GM18867 (cell line): Measurements from ENCODE around the gene ZFYVE9.
"Not testable (repeated sequence)": the region's sequence is repeated elsewhere in the genome, so short reads cannot be mapped to it uniquely, and the experiment has no call there.

ENCODE experiments used
- ATAC-seq: cut with Tn5 transposase; IDR thresholded peaks from one replicate; pipeline ENCODE4 v1.9.1; 2021; ENCODE audit warnings: mild to moderate bottlenecking, moderate library complexity; ENCODE audit not compliant: unreplicated experiment

The ZFYVE9 gene

DNA sequence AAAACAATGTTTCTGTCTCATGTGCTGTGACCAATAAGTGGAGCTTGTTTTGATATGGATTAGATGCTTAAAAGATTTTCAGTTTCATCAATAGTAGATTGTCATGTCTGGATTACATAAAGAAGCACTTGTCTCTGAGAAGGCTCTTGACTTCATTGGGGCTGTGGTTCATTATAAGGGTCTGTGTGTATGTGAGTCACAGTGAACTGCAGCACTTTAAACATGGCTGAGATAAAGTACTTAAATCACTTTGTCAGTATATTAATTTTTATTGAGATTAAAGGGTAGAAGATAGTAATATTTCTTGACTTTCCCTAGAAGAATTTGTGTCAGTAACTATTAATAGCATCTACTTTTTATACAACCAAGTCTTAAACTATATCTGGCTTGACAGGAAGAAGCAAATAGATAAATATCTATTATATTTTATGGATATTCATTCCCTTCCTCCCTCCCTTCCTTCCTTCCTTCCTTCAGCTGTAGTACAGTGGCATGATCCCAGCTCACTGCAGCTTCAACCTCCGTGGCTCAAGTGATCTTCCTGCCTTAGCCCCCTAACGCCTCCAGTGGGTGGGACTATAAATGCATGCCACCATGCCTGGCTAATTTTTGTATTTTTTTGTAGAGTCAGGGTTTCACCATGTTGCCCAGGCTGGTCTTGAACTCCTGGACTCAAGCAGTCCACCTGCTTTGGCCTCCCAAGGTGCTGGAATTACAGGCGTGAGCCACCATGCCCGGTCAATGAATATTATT lies 48.8 kb downstream of the ZFYVE9 start:
- ATAC-seq, result no peak

DNA sequence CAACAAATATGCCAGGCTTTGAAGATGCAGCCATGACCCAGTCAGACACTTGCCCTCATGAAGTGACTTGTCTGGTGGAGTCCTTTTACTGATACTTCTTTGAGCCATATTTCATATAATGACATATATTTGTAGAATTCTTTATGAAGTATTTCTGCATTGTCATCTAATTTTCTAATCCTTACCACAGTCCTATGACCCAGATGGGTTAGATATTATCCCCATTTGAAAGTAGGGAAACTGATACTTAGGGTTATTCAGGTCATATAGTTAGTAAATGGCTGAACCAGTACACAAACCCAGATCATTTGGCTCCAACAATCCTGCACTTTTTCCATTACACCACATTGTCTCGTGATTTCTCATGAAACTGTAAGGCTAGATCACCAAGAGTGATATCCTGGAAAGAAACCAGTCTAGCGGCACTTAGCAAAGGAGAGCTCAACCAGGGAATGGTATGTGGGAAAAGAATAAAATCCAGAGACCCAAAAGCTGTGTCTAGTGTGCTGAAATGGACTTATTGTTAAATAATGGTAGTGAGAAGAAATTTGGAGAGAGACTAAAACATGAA lies 49.6 kb downstream of the ZFYVE9 start:
- ATAC-seq, result no peak

DNA sequence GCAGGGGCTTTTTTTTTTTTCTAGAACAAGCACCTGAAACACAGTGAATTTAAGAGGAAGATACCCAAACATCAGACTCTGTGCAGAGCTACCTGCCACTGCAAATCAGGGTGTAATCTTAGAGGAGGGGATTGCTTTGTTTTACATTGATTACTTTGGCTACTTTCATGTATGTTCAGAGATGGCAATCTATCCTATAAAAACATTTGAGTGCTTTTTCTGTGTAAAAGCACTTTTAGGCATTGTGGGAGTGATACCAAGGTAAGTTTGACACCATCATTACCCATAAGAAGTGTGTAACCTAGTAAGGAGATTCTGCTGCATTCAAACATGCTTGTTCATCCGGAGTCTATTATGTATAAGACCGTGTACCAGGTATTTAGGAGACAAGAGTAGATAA lies 50.1 kb downstream of the ZFYVE9 start:
- no peak for ATAC-seq

GRCh38 chr1:52192436-52192835 lies 50.5 kb downstream of the ZFYVE9 start:
- no peak for ATAC-seq

DNA sequence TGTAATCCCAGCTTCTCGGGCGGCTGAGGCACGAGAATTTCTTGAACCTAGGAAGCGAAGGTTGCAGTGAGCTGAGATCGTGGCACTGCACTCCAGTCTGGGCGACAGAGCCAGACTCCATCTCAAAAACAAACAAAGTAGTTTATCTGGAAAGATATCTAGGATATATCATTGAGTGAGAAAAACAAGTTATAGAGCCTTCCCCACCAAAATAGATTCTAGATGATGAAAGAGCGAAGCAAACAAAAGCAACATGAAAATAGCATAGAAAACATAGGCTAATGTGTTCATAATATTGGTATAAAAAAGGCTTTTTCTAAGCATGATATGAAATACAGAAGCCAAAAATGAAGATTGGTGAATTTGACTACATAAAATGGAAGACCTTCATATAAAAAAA lies 52.1 kb downstream of the ZFYVE9 start:
- ATAC-seq, result no peak

DNA sequence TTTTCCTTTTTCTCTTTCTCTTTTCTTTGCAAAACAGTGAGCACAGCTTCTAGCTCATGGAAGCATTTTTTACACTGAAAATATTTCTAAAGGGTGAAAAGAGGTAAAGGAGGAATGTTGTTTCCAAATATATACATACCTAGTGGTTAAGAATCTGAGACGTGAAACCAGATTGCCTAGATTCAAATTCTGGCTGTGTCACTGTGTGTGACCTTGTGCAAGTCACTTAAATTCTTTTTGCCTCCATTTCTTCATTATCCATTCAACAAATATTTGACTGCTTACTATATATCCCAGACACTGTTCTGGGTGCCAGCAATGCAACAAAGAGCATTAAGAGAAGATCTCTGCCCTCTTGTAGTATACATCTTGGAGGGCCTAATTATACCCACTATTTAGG lies 53.3 kb downstream of the ZFYVE9 start:
- ATAC-seq, result no peak

GRCh38 chr1:52203935-52204625 lies 62.2 kb downstream of the ZFYVE9 start:
- no peak for ATAC-seq

DNA sequence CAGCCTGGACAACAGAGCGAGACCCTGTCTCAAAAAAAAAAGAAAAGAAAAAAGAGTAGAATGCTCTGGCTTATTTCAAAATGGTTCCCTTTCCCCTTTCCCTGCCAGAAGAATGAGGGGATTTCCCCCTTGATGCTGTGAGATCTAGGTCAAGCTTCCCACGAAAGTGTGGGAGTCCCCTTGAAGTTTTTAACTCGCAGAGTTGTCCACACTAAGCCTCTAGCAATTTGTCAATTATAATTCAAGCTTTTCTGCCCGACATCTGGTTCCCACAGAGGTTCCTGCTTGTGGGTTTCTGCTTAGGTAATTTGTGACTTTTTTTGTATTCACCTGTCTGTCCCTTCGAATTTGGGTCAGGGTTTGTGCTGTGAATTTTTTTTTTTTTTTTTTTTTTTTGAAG lies 62.8 kb downstream of the ZFYVE9 start:
- no peak for ATAC-seq

DNA sequence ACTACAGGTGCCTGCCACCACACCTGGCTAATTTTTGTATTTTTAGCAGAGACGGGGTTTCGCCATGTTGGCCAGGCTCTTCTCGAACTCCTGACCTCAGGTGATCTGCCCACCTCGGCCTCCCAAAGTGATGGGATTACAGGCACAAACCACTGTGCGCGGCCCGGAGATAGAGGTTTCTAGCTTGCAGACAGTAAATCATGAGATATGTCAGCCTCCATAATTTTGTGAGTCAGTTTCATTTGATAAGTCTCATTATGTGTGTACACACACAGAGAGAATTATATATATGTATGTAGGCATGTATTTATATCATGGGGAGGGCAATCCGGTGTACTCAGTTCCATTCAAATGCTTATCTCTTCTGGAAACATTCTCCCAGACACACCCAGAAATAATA lies 64.8 kb downstream of the ZFYVE9 start:
- not testable (repeated sequence) for ATAC-seq

DNA sequence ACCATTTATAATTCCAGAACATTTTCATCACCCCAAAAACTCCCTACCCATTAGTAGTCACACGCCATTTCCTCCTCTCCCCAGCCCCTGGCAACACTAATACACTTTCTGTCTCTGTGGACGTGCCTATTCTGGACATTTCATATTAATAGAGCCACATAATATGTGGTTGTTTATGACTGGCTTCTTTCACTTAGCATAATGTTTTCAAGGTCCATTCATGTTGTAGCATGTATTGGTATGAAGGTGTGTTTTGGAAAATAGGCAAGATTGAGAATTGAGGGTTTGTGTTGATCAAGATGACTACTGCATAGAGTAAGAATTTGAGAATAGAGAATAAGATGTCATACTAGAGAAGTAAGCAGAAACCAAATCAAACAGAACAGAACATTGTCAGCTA lies 67.5 kb downstream of the ZFYVE9 start:
- ATAC-seq, result no peak

DNA sequence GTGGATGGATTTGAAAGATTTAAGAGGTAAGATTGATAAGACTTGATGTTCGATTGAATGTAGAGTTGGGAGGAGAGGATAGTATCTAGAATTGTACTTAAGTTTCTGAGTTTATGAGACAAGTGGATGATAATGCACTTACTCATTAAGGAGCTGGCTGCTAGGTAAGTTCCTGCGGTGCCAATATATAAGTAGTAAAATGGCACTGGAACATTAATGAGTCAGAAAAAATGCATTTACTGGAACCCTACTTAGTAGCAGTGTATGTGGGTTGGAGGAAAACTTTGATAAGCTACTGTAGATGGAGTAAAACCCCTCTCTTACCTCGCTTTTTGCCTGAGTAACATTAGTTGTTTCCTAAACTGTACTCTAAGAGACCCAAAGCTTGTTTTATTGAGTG lies 68.2 kb downstream of the ZFYVE9 start:
- no peak for ATAC-seq

DNA sequence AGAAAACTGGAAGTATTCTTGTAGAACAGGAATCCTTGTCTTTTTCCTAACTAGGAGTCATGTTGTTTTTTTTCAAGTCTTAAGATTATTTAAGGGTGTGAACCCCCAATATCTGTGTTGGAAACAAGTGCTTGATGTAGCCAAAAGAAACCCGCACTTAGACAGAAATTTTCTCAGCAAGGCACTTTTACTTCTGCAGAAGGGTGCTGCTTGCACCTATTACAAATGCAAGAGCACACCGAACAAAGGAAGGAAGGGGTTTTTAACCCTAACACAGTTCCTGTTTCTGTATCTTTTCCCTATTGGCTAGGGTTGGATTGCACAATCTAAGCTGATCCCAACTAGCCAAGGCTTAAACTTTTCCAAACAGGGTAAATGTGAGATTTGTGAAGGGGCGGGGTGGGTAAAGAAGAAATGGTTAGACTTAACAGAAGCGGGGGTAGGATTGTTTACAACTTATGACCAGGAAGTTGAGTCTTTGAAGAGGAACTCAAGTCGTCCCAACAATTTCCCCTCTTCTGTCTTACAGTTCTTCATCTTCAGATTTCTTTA lies 75.1 kb downstream of the ZFYVE9 start:
- no peak for ATAC-seq

DNA sequence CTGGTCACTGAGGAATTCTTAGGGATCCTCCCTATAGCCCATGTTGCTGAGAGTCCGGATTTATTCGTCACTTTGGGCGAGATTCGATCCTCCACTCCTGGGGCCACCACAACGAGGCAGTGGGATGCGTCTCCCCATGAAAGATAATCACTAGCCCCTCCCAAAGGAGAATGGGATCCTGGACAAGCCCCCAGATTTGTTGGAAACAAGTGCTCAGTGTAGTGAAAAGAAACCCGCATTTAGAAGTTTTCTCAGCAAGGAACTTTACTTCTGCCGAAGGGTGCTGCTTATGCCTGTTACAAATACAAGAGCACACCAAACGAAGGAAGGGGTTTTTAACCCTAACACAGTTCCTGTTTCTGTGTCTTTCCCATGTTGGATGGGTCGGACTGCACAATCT lies 83.3 kb downstream of the ZFYVE9 start:
- ATAC-seq, result no peak

GRCh38 chr1:52229494-52229893 lies 87.6 kb downstream of the ZFYVE9 start:
- no peak for ATAC-seq

DNA sequence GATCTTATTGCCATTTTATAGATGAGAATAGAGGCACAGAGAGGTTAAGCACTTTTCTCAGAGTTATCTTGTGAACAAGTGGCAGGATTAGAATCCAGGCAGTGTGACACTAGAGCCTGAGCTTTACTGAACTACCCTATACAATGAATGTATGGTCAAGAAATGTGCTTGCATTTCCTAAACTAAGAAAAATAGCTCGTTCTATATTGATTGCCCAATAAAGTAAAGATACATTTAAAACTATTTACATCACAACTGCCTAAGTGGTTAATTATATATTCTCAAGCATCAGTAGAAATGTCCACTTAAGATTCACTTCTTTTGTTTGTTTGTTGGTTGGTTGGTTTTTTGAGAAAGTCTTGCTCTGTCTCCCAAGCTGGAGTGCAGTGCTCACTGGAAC lies 91.6 kb downstream of the ZFYVE9 start:
- ATAC-seq, result no peak

GRCh38 chr1:52234014-52234413 lies 92.1 kb downstream of the ZFYVE9 start:
- ATAC-seq, result no peak

GRCh38 chr1:52234708-52235107 lies 92.8 kb downstream of the ZFYVE9 start:
- ATAC-seq, result no peak

- no peak for ATAC-seq
Measured at GRCh38 chr1:52235646-52236045, 93.8 kb downstream of the ZFYVE9 start.

GRCh38 chr1:52237430-52237829 lies 95.5 kb downstream of the ZFYVE9 start:
- ATAC-seq, result no peak

- no peak for ATAC-seq
Measured at GRCh38 chr1:52238474-52238873, 96.6 kb downstream of the ZFYVE9 start.

DNA sequence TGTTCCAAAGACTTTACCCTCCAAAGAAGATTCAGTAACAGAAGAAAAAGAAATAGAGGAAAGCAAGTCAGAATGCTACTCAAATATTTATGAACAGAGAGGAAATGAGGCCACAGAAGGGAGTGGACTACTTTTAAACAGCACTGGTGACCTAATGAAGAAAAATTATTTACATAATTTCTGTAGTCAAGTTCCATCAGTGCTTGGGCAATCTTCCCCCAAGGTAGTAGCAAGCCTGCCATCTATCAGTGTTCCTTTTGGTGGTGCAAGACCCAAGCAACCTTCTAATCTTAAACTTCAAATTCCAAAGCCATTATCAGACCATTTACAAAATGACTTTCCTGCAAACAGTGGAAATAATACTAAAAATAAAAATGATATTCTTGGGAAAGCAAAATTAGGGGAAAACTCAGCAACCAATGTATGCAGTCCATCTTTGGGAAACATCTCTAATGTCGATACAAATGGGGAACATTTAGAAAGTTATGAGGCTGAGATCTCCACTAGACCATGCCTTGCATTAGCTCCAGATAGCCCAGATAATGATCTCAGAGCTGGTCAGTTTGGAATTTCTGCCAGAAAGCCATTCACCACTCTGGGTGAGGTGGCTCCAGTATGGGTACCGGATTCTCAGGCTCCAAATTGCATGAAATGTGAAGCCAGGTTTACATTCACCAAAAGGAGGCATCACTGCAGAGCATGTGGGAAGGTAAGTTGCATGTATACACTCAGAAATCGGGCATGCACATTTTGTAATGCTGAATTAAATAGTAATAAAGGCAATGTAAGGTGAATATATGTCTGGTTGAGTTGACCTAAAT lies 97.2 kb downstream of the ZFYVE9 start:
- ATAC-seq, result no peak
